PC-3 (cell line): Measurements from ENCODE around the gene DCLK1. TPM values are rescaled to one million over a fixed set of nuclear protein-coding genes. Genes with fewer than 3 reads are reported as not detected.

ENCODE experiments used
- ATAC-seq: fragments of 200-7000 bp; cut with Tn5 transposase; 2 replicates; pipeline ENCODE4 v1.9.1; 2020; ENCODE audit warnings: mild to moderate bottlenecking, moderate library complexity
- BruUV-seq: library from RNA; stranded (reverse); fragments of 400-500 nt; replicated peaks from 2 replicates; lab custom pipeline; 2021; lab: Mats Ljungman, UMichigan
- CTCF ChIA-PET: fragments of 300-600 bp; sonication (Branson Sonifier 250); formaldehyde crosslinking; loops from one replicate; lab custom pipeline; 2022; ENCODE audit warnings: antibody characterized with exemption; lab: Charles Lee
- POLR2A ChIA-PET: fragments of 300-600 bp; sonication (Branson Sonifier 250); formaldehyde crosslinking; loops from one replicate; lab custom pipeline; 2022; ENCODE audit warnings: antibody characterized with exemption; ENCODE audit not compliant: unreplicated experiment; lab: Charles Lee
- DNase-seq: peaks from one replicate; pipeline ENCODE4 v3.0.0-alpha.2; 2015
- H2AFZ ChIP-seq: fragments of 300-600 bp; sonication (generic); 2 replicates; pipeline ENCODE4 v1.6.0; 2016; ENCODE audit warnings: antibody characterized with exemption, low read length
- H3F3A ChIP-seq: fragments of 300-600 bp; sonication (generic); one replicate; pipeline ENCODE4 v1.6.0; 2017; ENCODE audit warnings: antibody characterized with exemption, low read length, control low read depth, mild to moderate bottlenecking; ENCODE audit not compliant: unreplicated experiment
- H3K27ac ChIP-seq: fragments of 300-600 bp; sonication (generic); 2 replicates; pipeline ENCODE4 v1.5.1; 2016; ENCODE audit warnings: mild to moderate bottlenecking, low read length
- H3K27me3 ChIP-seq: fragments of 300-600 bp; sonication (generic); 2 replicates; pipeline ENCODE4 v1.6.1; 2016; ENCODE audit warnings: low read length, mixed read lengths
- H3K36me3 ChIP-seq: fragments of 300-600 bp; sonication (generic); 2 replicates; pipeline ENCODE4 v1.6.1; 2016; ENCODE audit warnings: low read depth, mixed run types, low read length, mixed read lengths
- H3K4me1 ChIP-seq: fragments of 300-600 bp; sonication (generic); 2 replicates; pipeline ENCODE4 v1.5.1; 2016; ENCODE audit warnings: low read length; ENCODE audit not compliant: insufficient read depth
- H3K4me2 ChIP-seq: fragments of 300-600 bp; sonication (generic); 2 replicates; pipeline ENCODE4 v1.6.0; 2016; ENCODE audit warnings: low read length
- H3K4me3 ChIP-seq: fragments of 300-600 bp; sonication (generic); 2 replicates; pipeline ENCODE4 v1.5.1; 2016; ENCODE audit warnings: mild to moderate bottlenecking, low read length, mixed read lengths
- H3K79me2 ChIP-seq: fragments of 300-600 bp; sonication (generic); 2 replicates; pipeline ENCODE4 v1.6.1; 2017; ENCODE audit warnings: low read length, mixed read lengths
- H3K9ac ChIP-seq: fragments of 300-600 bp; sonication (generic); 2 replicates; pipeline ENCODE4 v1.6.0; 2016; ENCODE audit warnings: mild to moderate bottlenecking, low read length
- H3K9me2 ChIP-seq: fragments of 300-600 bp; sonication (generic); replicated peaks from 2 replicates; pipeline ENCODE4 v1.6.1; 2016; ENCODE audit warnings: mixed run types, low read length, mixed read lengths
- H3K9me3 ChIP-seq: fragments of 300-600 bp; sonication (generic); 2 replicates; pipeline ENCODE4 v1.6.1; 2016; ENCODE audit warnings: low read length, mixed read lengths
- H4K20me1 ChIP-seq: fragments of 300-600 bp; sonication (generic); 2 replicates; pipeline ENCODE4 v1.6.1; 2016; ENCODE audit warnings: low read length, mixed read lengths
- CTCF ChIP-seq: fragments of 300-600 bp; sonication (generic); conservative IDR thresholded peaks from 2 replicates; pipeline ENCODE4 v1.5.1; 2017; ENCODE audit warnings: antibody characterized with exemption, low read depth, mild to moderate bottlenecking, low read length
- EZH2 ChIP-seq: fragments of 300-600 bp; sonication (generic); IDR thresholded peaks from one replicate; pipeline ENCODE4 v1.6.1; 2017; ENCODE audit warnings: antibody characterized with exemption, mild to moderate bottlenecking, low read length; ENCODE audit not compliant: unreplicated experiment
- EZH2phosphoT487 ChIP-seq: fragments of 300-600 bp; sonication (generic); IDR thresholded peaks from 2 replicates; pipeline ENCODE4 v1.6.1; 2018; ENCODE audit warnings: mild to moderate bottlenecking, antibody characterized with exemption, low read length, borderline replicate concordance
- intact Hi-C: fragments of 100-400 bp; cut with micrococcal nuclease; formaldehyde crosslinking; loops from 2 replicates; pipeline ENCODE4 v1.9.0; 2023
- total RNA-seq: library from RNA; depleted of rRNA; stranded (reverse); fragments of >200 nt; gene quantifications from 2 replicates; pipeline ENCODE4 v1.2.3, GENCODE V29; 2014

The DCLK1 gene
- total RNA-seq, 1 experiment from 2014 or later = not detected

DNA sequence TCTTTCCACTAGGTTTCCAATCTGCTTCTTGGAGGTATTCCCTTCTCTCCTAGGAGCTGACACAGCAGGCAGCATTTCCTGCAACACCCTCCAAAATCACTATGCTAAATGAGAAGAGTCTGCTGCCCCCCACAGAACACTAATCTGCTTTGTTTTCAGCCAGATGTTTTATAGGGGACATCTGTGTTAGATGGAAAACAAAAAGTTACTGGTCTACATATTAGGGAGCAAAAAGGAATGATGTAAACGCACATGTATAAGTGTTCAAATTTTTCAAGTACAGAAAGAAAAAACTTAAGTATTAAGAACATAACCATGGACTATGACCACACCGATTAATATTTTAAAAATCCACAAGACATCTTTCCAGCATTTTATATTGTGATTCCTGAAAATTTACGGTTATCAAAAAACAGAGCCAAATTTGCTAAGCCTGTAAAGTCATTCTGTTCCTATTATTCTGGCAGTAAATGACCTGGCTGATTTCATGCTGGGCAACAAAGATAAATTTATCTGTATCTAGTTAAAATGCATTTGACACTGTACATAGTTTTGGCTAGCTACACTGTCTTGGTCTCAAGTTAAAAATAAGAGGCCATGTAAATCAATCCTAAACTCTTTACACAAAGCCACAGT is 63.3 kb downstream of the DCLK1 start:
- ATAC-seq = no peak

DNA sequence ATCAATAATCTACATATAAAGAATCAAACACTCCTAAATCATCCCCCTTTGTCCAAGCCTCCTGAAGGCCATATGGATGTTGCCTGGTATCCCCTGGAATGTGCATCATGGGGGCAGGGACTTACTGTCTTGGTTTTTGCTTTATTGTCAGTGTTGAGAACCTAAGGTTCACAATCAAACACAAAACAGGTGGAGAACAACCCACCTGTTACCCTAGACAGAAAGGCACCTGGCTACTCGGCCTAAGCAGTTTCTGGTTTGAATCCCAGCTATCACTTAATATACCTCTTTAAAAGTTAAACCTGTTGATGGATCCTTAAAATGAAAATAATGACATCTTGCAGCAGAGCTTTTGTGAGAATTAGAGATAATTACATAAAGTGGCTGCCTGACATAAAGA is 68.9 kb downstream of the DCLK1 start:
- no peaks in the 10 kb centered on the region for H3K4me1 ChIP-seq
- BruUV-seq = no TSS peak
- H3K79me2 ChIP-seq = no peaks in the 10 kb centered on the region
- no peaks in the 10 kb centered on the region for H3K9me2 ChIP-seq
- intact Hi-C loops = no loop called here
- H3K9me3 ChIP-seq = no peaks in the 10 kb centered on the region
- no peak for DNase-seq
- POLR2A ChIA-PET = no interaction called here
- H3K4me2 ChIP-seq = no peak overlapping the region
- no peak for ATAC-seq
- H3K27ac ChIP-seq = no peak overlapping the region
- no peak overlapping the region for H2AFZ ChIP-seq
- H4K20me1 ChIP-seq = no peaks in the 10 kb centered on the region
- CTCF ChIA-PET = no interaction called here
- H3F3A ChIP-seq = no peaks in the 10 kb centered on the region
- H3K9ac ChIP-seq = no peak overlapping the region
- no peaks in the 10 kb centered on the region for H3K27me3 ChIP-seq
- H3K4me3 ChIP-seq = no peak overlapping the region
- TF ChIP-seq EZH2phosphoT487 (no peak), EZH2 (no peak), CTCF (no peak)
- no peaks in the 10 kb centered on the region for H3K36me3 ChIP-seq

More for the DNA sequence above, 63.3 kb downstream of the DCLK1 start:
- ChIA-PET POLR2A (no interaction called here), CTCF (no interaction called here)
- Histone ChIP-seq H3K9me3 (no peaks in the 10 kb centered on the region), H3K27me3 (0 out of 2 replicates have a peak, but pooled peaks cover 5% of the 10 kb centered on the region), H3K9ac (no peak overlapping the region), H3K27ac (no peak overlapping the region), H3K4me3 (no peak overlapping the region), H3K4me2 (no peak overlapping the region), H3K36me3 (no peaks in the 10 kb centered on the region), H3K4me1 (no peaks in the 10 kb centered on the region), H3K9me2 (no peaks in the 10 kb centered on the region), H3K79me2 (no peaks in the 10 kb centered on the region), H3F3A (no peaks in the 10 kb centered on the region), H2AFZ (no peak overlapping the region), H4K20me1 (no peaks in the 10 kb centered on the region)
- no peak for DNase-seq
- TF ChIP-seq EZH2phosphoT487 (no peak), EZH2 (no peak), CTCF (no peak)
- BruUV-seq = no TSS peak
- intact Hi-C loops = no loop called here

GRCh38 chr13:36061621-36062020 is 69.6 kb downstream of the DCLK1 start:
- Histone ChIP-seq H3K9me3 (no peaks in the 10 kb centered on the region), H3K27ac (no peak overlapping the region), H3K9ac (no peak overlapping the region), H3K4me1 (no peaks in the 10 kb centered on the region), H3K9me2 (no peaks in the 10 kb centered on the region), H3K79me2 (no peaks in the 10 kb centered on the region), H3K4me2 (no peak overlapping the region), H4K20me1 (no peaks in the 10 kb centered on the region), H3K4me3 (no peak overlapping the region), H2AFZ (no peak overlapping the region), H3K36me3 (no peaks in the 10 kb centered on the region), H3K27me3 (no peaks in the 10 kb centered on the region), H3F3A (no peaks in the 10 kb centered on the region)
- ChIA-PET CTCF (no interaction called here), POLR2A (no interaction called here)
- DNase-seq = no peak
- no TSS peak for BruUV-seq
- no peak for ATAC-seq
- TF ChIP-seq EZH2 (no peak), CTCF (no peak), EZH2phosphoT487 (no peak)
- intact Hi-C loops = no loop called here
